Measurements from ENCODE around the gene ECPAS. TPM values are rescaled to one million over a fixed set of nuclear protein-coding genes. Genes with fewer than 3 reads are reported as not detected.

ECPAS gene
- total RNA-seq, 2 experiments from 2014 or later, result 41.0 to 63.2 TPM

DNA sequence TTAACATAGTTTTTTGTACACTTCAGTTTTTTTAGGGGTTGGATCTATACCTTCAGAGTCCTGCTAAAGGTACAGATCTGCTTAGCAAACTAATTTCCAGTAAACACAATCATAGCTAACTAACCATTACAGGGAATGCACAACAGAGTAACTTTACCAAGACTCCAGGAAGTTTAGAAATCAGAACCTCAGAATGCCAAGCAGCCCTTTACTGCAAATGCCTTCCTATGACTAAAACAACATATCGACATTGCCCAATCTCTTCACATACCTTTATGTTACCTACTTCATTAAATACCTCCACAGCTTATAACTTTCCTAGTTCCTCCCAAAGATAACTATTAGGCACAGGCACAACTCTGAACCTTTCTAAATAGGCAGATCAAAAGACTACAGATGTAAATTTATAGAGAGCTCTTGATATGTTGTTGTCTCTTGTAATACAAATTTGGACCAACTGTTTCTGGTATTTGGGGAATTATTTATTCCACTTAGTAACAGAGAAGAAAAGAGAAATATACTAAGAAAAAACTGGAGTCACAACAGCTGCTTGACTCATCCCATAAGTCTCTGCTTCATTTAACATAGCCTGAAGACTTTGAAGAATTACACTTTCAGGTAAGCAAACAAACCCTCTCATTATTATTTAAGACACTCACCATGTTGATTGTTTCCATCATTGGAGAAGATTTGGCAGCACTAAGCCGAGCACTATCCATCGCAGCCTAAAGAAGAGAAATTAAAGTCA lies 108.2 kb downstream of the ECPAS start:
- H3K9me2 ChIP-seq (ENCODE audit: insufficient read depth, low read length), result no peaks in the 10 kb centered on the region
- H4K20me1 ChIP-seq (ENCODE audit: insufficient read depth, low read length), result no peaks in the 10 kb centered on the region
- H3K4me2 ChIP-seq (ENCODE audit: low read length), result no peak overlapping the region
- no peaks in the 10 kb centered on the region for H3K79me2 ChIP-seq (ENCODE audit: insufficient read depth, low read depth, low read length)
- ChIA-PET CTCF (ENCODE audit: unreplicated experiment) (no interaction called here), POLR2A (no interaction called here)
- no peak overlapping the region for H3K27ac ChIP-seq (ENCODE audit: low read depth, low read length, poor library complexity, severe bottlenecking)
- no peak for TF ChIP-seq EZH2phosphoT487 (IDR thresholded peaks at IDR 0.05; ENCODE audit: borderline replicate concordance, low read depth, low read length)
- TF ChIP-seq, protein P1, sequence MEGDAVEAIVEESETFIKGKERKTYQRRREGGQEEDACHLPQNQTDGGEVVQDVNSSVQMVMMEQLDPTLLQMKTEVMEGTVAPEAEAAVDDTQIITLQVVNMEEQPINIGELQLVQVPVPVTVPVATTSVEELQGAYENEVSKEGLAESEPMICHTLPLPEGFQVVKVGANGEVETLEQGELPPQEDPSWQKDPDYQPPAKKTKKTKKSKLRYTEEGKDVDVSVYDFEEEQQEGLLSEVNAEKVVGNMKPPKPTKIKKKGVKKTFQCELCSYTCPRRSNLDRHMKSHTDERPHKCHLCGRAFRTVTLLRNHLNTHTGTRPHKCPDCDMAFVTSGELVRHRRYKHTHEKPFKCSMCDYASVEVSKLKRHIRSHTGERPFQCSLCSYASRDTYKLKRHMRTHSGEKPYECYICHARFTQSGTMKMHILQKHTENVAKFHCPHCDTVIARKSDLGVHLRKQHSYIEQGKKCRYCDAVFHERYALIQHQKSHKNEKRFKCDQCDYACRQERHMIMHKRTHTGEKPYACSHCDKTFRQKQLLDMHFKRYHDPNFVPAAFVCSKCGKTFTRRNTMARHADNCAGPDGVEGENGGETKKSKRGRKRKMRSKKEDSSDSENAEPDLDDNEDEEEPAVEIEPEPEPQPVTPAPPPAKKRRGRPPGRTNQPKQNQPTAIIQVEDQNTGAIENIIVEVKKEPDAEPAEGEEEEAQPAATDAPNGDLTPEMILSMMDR (conservative IDR thresholded peaks at IDR 0.05; ENCODE audit: low read length), result no peak
- BruUV-seq (replicated peaks), result no TSS peak
- H3K9me3 ChIP-seq (ENCODE audit: low read length), result no peaks in the 10 kb centered on the region
- H2AFZ ChIP-seq (ENCODE audit: low read length), result no peak overlapping the region
- no peak overlapping the region for H3K4me3 ChIP-seq (ENCODE audit: low read depth, low read length, poor library complexity, severe bottlenecking)
- H3K36me3 ChIP-seq (ENCODE audit: insufficient read depth, low read length), result peaks cover 55% of the 10 kb centered on the region
- H3K4me1 ChIP-seq (ENCODE audit: insufficient read depth, low read length, poor library complexity, severe bottlenecking), result no peaks in the 10 kb centered on the region
- no peak for DNase-seq (ENCODE audit: low spot score)
- intact Hi-C loops (cut with micrococcal nuclease; ENCODE audit: unreplicated experiment), result no loop called here

DNA sequence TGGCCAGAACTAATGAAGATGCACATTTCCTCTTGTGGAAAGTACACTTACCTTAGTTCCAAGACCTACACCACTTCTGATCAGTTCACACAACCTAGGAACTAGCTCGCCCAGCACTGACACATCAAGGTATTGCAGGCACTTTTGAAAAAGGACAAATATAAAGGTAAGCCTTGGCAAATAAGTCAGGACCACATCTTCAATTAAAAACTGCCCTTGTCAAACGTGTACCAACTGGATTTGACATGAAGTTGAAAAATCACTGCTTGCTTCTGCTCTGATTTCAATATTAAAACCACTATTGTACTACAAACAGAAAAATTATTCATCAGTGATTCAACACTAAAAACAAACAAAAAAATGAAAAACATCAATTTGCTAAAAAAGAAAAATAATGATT lies 109.1 kb downstream of the ECPAS start:
- POLR2A ChIA-PET, result interaction anchor here (1.0 kb wide), 1 partner anchor 69 kb away, joined by 3 read pairs; no protein-coding TSS in a partner anchor

DNA sequence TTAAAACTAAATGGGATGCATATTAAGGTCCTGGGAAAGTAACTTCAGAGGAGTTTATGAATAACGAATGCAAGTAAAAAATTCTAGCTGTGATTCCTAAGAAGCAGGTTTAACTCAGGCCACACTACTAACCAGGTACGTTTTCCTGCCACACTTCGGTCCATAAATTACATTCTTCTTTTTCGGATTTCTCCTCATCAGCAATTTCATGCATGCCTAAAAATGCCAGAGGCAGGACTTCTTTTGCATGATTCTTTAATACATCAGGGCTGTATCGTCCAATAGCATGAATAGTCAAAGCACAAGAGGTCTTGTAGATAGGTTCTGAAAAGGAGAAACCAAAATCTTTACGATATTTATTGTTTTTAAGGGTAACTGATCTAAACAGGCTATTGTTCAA lies 111.9 kb downstream of the ECPAS start:
- POLR2A ChIA-PET, result no interaction called here
- no peaks in the 10 kb centered on the region for H4K20me1 ChIP-seq (ENCODE audit: insufficient read depth, low read length)
- BruUV-seq (replicated peaks), result no TSS peak

More for the DNA sequence above, 109.1 kb downstream of the ECPAS start:
- CTCF ChIA-PET (ENCODE audit: unreplicated experiment), result no interaction called here
- Histone ChIP-seq H3K4me1 (ENCODE audit: insufficient read depth, low read length, poor library complexity, severe bottlenecking) (no peaks in the 10 kb centered on the region), H3K9me2 (ENCODE audit: insufficient read depth, low read length) (no peaks in the 10 kb centered on the region), H3K9me3 (ENCODE audit: low read length) (no peaks in the 10 kb centered on the region), H2AFZ (ENCODE audit: low read length) (no peak overlapping the region), H4K20me1 (ENCODE audit: insufficient read depth, low read length) (no peaks in the 10 kb centered on the region), H3K79me2 (ENCODE audit: insufficient read depth, low read depth, low read length) (no peaks in the 10 kb centered on the region), H3K4me3 (ENCODE audit: low read depth, low read length, poor library complexity, severe bottlenecking) (no peak overlapping the region), H3K27ac (ENCODE audit: low read depth, low read length, poor library complexity, severe bottlenecking) (no peak overlapping the region), H3K36me3 (ENCODE audit: insufficient read depth, low read length) (peaks cover 62% of the 10 kb centered on the region), H3K4me2 (ENCODE audit: low read length) (no peak overlapping the region)
- BruUV-seq (replicated peaks), result no TSS peak
- no peak for DNase-seq (ENCODE audit: low spot score)
- intact Hi-C loops (cut with micrococcal nuclease; ENCODE audit: unreplicated experiment), result no loop called here
- TF ChIP-seq, protein P1 (conservative IDR thresholded peaks at IDR 0.05; ENCODE audit: low read length), result no peak

More for the DNA sequence above, 111.9 kb downstream of the ECPAS start:
- Histone ChIP-seq H3K4me2 (ENCODE audit: low read length) (no peak overlapping the region), H3K4me1 (ENCODE audit: insufficient read depth, low read length, poor library complexity, severe bottlenecking) (no peaks in the 10 kb centered on the region), H3K4me3 (ENCODE audit: low read depth, low read length, poor library complexity, severe bottlenecking) (no peak overlapping the region), H3K9me2 (ENCODE audit: insufficient read depth, low read length) (no peaks in the 10 kb centered on the region), H2AFZ (ENCODE audit: low read length) (no peak overlapping the region), H3K36me3 (ENCODE audit: insufficient read depth, low read length) (peaks cover 81% of the 10 kb centered on the region), H3K27ac (ENCODE audit: low read depth, low read length, poor library complexity, severe bottlenecking) (no peak overlapping the region), H3K79me2 (ENCODE audit: insufficient read depth, low read depth, low read length) (no peaks in the 10 kb centered on the region), H3K9me3 (ENCODE audit: low read length) (no peaks in the 10 kb centered on the region)
- CTCF ChIA-PET (ENCODE audit: unreplicated experiment), result no interaction called here
- TF ChIP-seq, protein P1 (conservative IDR thresholded peaks at IDR 0.05; ENCODE audit: low read length), result no peak
- no peak for TF ChIP-seq EZH2phosphoT487 (IDR thresholded peaks at IDR 0.05; ENCODE audit: borderline replicate concordance, low read depth, low read length)
- intact Hi-C loops (cut with micrococcal nuclease; ENCODE audit: unreplicated experiment), result no loop called here
- DNase-seq (ENCODE audit: low spot score), result no peak

All from OCI-LY7 (cell line).